ENCODE measurements around the gene AMY1B.
"Not testable (repeated sequence)": the region's sequence is repeated elsewhere in the genome, so short reads cannot be mapped to it uniquely, and the experiment has no call there.

DNA sequence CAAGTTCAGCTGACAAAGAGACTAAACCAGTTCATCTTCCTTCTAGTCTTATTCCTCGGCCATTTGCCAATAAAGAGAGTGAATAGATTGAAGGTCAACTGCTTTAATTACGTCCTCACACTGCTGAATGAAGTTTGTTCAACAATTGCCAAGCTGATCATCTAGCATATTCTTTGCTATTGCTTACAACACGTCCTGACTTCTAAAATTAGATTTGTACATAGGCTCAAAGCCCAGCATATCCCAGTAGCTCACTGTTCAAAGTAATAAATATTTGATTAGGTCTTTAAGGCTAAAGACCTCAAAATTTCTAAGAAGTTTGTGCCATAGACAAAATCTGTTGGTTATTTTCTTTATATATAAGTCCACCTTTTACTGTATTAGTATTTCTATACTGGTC lies 19.7 kb downstream of the AMY1B start:
- TF ChIP-seq SRSF9 (IDR thresholded peaks at IDR 0.05; ENCODE audit: borderline replicate concordance, insufficient read depth, low read depth, low read length, poor library complexity, severe bottlenecking); MED13 (CRISPR knock-in tag; IDR thresholded peaks at IDR 0.05); MYC (CRISPR knock-in tag; IDR thresholded peaks at IDR 0.05; ENCODE audit: borderline replicate concordance); RXRA (CRISPR knock-in tag; IDR thresholded peaks at IDR 0.05); ZNF607 (CRISPR knock-in tag; IDR thresholded peaks at IDR 0.05; ENCODE audit: borderline replicate concordance); POLR2A (IDR thresholded peaks at IDR 0.05; ENCODE audit: insufficient read depth in 1 of 2, low read depth in 2 of 2, low read length in 2 of 2); HCFC1 (IDR thresholded peaks at IDR 0.05; ENCODE audit: low read depth, low read length); ATF7 (IDR thresholded peaks at IDR 0.05); ATF7 (CRISPR knock-in tag; IDR thresholded peaks at IDR 0.05); EZH2 (conservative IDR thresholded peaks at IDR 0.05; ENCODE audit: low read depth, low read length); POLR2AphosphoS5 (IDR thresholded peaks at IDR 0.05; ENCODE audit: low read depth, low read length); ZNF724P (CRISPR knock-in tag; IDR thresholded peaks at IDR 0.05; ENCODE audit: borderline replicate concordance); REXO4 (CRISPR knock-in tag; IDR thresholded peaks at IDR 0.05; ENCODE audit: borderline replicate concordance): not testable (repeated sequence)
- TF ChIP-seq, protein P1, sequence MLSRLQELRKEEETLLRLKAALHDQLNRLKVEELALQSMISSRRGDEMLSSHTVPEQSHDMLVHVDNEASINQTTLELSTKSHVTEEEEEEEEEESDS (CRISPR knock-in tag; IDR thresholded peaks at IDR 0.05; ENCODE audit: borderline replicate concordance) = not testable (repeated sequence)
